ENCODE data around the gene ANTXR2. TPM values are rescaled to one million over a fixed set of nuclear protein-coding genes. Genes with fewer than 3 reads are reported as not detected.

The ANTXR2 gene
- total and polyA plus RNA-seq, 2 donors from 2014 or later, result 10.6 to 33.1 TPM

DNA sequence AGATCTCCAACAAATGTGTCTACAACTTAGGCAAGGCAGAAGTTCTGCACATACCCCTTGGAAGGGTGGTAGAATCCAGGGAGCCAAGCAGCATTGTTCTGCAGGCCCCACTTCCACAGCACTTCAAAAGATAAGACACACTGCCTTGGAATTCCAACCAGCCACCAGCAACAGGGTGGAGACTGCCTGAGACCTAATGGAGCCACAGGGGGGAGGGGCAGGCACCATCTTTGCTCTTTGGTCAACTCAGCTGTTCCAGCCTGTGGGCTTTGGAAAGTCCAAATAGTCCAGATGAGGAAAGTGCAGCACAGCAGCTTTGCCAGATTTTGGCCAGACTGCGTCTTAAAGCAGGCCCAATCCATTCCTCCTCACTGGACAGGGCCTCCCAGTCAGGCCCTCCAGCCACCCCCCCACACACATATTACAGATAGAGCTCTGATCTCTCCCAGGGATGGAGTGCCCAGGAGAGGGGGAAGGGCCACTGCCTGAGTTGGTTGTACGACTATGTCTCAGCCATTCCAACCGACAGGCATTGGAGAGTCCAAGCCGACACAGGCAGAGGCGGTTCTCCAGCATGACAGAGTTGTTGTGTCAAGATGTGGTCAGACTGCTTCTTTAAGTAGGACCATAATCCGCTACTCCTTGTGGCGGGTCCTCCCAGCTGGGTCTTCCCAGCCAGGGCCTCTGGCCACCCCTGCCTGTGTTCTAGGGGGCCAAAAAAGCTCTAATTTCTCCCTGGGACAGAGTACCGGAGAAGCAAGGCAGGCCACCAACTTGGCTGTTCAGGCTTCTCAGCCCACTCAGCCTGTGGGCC is 42.5 kb upstream of the ANTXR2 start:
- no peak overlapping the region for H3K27ac ChIP-seq (ENCODE audit: low read depth in 2 of 2, low read length in 2 of 2)
- peaks cover 0 to 2% (median 0%) of the 10 kb centered on the region in 3 donors for H3K9me3 ChIP-seq (ENCODE audit: control insufficient read depth in 2 of 3, insufficient read depth in 1 of 3, low read length in 3 of 3)
- no peaks in the 10 kb centered on the region for H3K27me3 ChIP-seq (ENCODE audit: control insufficient read depth, insufficient read depth, low read length)
- intact Hi-C loops (cut with DNase I), result no loop called here
- H3K4me3 ChIP-seq (ENCODE audit: low read length in 3 of 3), result no peak overlapping the region
- DNase-seq (no peak), FAIRE-seq (no peak)
- H3K9ac ChIP-seq (ENCODE audit: low read length in 3 of 3), result no peak overlapping the region
- H3K36me3 ChIP-seq (ENCODE audit: control insufficient read depth in 2 of 3, insufficient read depth in 3 of 3, low read length in 3 of 3), result no peaks in the 10 kb centered on the region
- TF ChIP-seq, protein P1, sequence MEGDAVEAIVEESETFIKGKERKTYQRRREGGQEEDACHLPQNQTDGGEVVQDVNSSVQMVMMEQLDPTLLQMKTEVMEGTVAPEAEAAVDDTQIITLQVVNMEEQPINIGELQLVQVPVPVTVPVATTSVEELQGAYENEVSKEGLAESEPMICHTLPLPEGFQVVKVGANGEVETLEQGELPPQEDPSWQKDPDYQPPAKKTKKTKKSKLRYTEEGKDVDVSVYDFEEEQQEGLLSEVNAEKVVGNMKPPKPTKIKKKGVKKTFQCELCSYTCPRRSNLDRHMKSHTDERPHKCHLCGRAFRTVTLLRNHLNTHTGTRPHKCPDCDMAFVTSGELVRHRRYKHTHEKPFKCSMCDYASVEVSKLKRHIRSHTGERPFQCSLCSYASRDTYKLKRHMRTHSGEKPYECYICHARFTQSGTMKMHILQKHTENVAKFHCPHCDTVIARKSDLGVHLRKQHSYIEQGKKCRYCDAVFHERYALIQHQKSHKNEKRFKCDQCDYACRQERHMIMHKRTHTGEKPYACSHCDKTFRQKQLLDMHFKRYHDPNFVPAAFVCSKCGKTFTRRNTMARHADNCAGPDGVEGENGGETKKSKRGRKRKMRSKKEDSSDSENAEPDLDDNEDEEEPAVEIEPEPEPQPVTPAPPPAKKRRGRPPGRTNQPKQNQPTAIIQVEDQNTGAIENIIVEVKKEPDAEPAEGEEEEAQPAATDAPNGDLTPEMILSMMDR (IDR thresholded peaks at IDR 0.05; ENCODE audit: borderline replicate concordance, extremely low read depth, insufficient read depth), result no peak
- no peaks in the 10 kb centered on the region for H3K4me1 ChIP-seq (ENCODE audit: control insufficient read depth in 2 of 3, insufficient read depth in 2 of 3, low read depth in 1 of 3, low read length in 3 of 3)

- TF ChIP-seq, protein P1 (IDR thresholded peaks at IDR 0.05; ENCODE audit: borderline replicate concordance, extremely low read depth, insufficient read depth), result no peak
- H3K27me3 ChIP-seq (ENCODE audit: control insufficient read depth, insufficient read depth, low read length), result no peaks in the 10 kb centered on the region
- no peaks in the 10 kb centered on the region for H3K4me1 ChIP-seq (ENCODE audit: control insufficient read depth in 2 of 3, insufficient read depth in 2 of 3, low read depth in 1 of 3, low read length in 3 of 3)
- no peak for FAIRE-seq
- DNase-seq, result no peak
- H3K9me3 ChIP-seq (ENCODE audit: control insufficient read depth in 2 of 3, insufficient read depth in 1 of 3, low read length in 3 of 3), result peaks cover 0 to 2% (median 0%) of the 10 kb centered on the region in 3 donors
- H3K9ac ChIP-seq (ENCODE audit: low read length in 3 of 3), result no peak overlapping the region
- H3K27ac ChIP-seq (ENCODE audit: low read depth in 2 of 2, low read length in 2 of 2), result no peak overlapping the region
- intact Hi-C loops (cut with DNase I), result no loop called here
- no peaks in the 10 kb centered on the region for H3K36me3 ChIP-seq (ENCODE audit: control insufficient read depth in 2 of 3, insufficient read depth in 3 of 3, low read length in 3 of 3)
- H3K4me3 ChIP-seq (ENCODE audit: low read length in 3 of 3), result no peak overlapping the region
Observed at GRCh38 chr4:80114732-80115265, 41.8 kb upstream of the ANTXR2 start.

DNA sequence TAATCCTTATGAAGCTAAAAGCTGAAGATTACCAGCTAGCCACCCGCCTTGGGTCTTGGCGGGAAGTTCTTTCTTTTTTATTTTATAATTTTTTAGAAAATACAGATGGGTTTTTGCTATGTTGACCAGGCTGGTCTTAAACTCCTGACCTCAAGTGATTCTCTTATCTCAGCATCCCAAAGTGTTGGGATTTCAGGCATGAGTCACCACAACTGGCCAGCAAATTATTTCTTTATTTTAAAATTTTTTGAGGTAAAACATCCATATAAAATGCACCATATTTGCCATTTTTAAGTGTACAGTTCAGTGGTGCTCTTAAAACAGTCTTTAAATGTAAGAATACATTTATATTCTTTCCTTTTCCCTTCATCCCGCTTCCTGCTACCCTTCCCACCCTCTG is 40.6 kb upstream of the ANTXR2 start:
- H3K9ac ChIP-seq (ENCODE audit: low read length in 3 of 3), result no peak overlapping the region
- H3K36me3 ChIP-seq (ENCODE audit: control insufficient read depth in 2 of 3, insufficient read depth in 3 of 3, low read length in 3 of 3), result no peaks in the 10 kb centered on the region
- TF ChIP-seq, protein P1 (IDR thresholded peaks at IDR 0.05; ENCODE audit: borderline replicate concordance, extremely low read depth, insufficient read depth), result no peak
- FAIRE-seq (no peak), DNase-seq (no peak)
- H3K4me1 ChIP-seq (ENCODE audit: control insufficient read depth in 2 of 3, insufficient read depth in 2 of 3, low read depth in 1 of 3, low read length in 3 of 3), result no peaks in the 10 kb centered on the region
- no peak overlapping the region for H3K27ac ChIP-seq (ENCODE audit: low read depth in 2 of 2, low read length in 2 of 2)
- no peaks in the 10 kb centered on the region for H3K27me3 ChIP-seq (ENCODE audit: control insufficient read depth, insufficient read depth, low read length)
- intact Hi-C loops (cut with DNase I), result no loop called here
- peaks cover 0 to 2% (median 0%) of the 10 kb centered on the region in 3 donors for H3K9me3 ChIP-seq (ENCODE audit: control insufficient read depth in 2 of 3, insufficient read depth in 1 of 3, low read length in 3 of 3)
- H3K4me3 ChIP-seq (ENCODE audit: low read length in 3 of 3), result no peak overlapping the region
